GM18858 (cell line): ENCODE data around the gene PELI2.

Experiments used
- ATAC-seq: cut with Tn5 transposase; IDR thresholded peaks from one replicate; pipeline ENCODE4 v1.9.1; 2021; ENCODE audit not compliant: unreplicated experiment

The PELI2 gene

GRCh38 chr14:56118611-56119181 is 485 bp downstream of the PELI2 start:
- no peak for ATAC-seq

- ATAC-seq = no peak
These were observed 1.2 kb downstream of the PELI2 start for GRCh38 chr14:56119201-56119981.

- no peak for ATAC-seq
These were observed 2.0 kb downstream of the PELI2 start for GRCh38 chr14:56120091-56120691.

GRCh38 chr14:56121816-56122215 is 3.6 kb downstream of the PELI2 start:
- no peak for ATAC-seq

- ATAC-seq = no peak
These were observed 4.1 kb downstream of the PELI2 start for GRCh38 chr14:56122301-56122700.

GRCh38 chr14:56124327-56124726 is 6.1 kb downstream of the PELI2 start:
- ATAC-seq = no peak

- ATAC-seq = no peak
These were observed 7.8 kb downstream of the PELI2 start for GRCh38 chr14:56125772-56126636.

GRCh38 chr14:56126637-56126913 is 8.4 kb downstream of the PELI2 start:
- no peak for ATAC-seq

GRCh38 chr14:56127156-56127555 is 8.9 kb downstream of the PELI2 start:
- no peak for ATAC-seq

GRCh38 chr14:56129092-56129491 is 10.9 kb downstream of the PELI2 start:
- no peak for ATAC-seq

- ATAC-seq = no peak
These were observed 11.7 kb downstream of the PELI2 start for GRCh38 chr14:56129933-56130332.

- ATAC-seq = no peak
These were observed 13.0 kb downstream of the PELI2 start for GRCh38 chr14:56131004-56131864.

- ATAC-seq = no peak
These were observed 13.9 kb downstream of the PELI2 start for GRCh38 chr14:56131865-56132833.

GRCh38 chr14:56133547-56133946 is 15.3 kb downstream of the PELI2 start:
- ATAC-seq = no peak

GRCh38 chr14:56135001-56135400 is 16.8 kb downstream of the PELI2 start:
- no peak for ATAC-seq

- ATAC-seq = no peak
These were observed 17.5 kb downstream of the PELI2 start for GRCh38 chr14:56135668-56136067.

GRCh38 chr14:56136571-56137452 is 18.6 kb downstream of the PELI2 start:
- ATAC-seq = no peak

- no peak for ATAC-seq
These were observed 19.2 kb downstream of the PELI2 start for GRCh38 chr14:56137453-56137807.

- ATAC-seq = no peak
These were observed 19.6 kb downstream of the PELI2 start for GRCh38 chr14:56137849-56138248.
